Stimulated activated CD4-positive, alpha-beta T cell treated with anti-CD3 and anti-CD28 coated beads, Interleukin-2, amount 100 ng/mL, for 24 hours (primary cell): ENCODE data around the gene ABL2.
"Not testable (repeated sequence)": the region's sequence is repeated elsewhere in the genome, so short reads cannot be mapped to it uniquely, and the experiment has no call there.

ENCODE experiments used
- DNase-seq, 2 donors: peaks; one replicate each; pipeline ENCODE4 v3.0.0-alpha.2; 2020

Gene ABL2

DNA sequence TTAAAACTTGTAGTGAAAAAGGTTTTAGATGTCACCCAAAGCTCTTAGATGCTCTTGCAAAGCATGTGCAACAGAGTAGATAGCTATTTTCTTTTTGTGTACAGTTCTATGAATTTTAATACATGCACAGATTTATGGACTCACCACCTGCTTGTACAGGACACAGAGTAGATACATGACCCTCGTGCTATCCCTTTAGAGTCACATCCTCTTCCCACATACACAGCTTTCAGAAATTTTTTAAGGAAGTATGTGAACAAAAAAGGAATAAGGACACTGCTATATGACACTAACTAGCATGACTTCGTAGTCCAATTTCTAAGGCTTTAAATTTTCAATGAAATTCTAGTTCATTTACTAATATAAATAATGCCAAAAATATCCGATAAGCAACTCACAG is 60.9 kb downstream of the ABL2 start:
- no peak for DNase-seq

DNA sequence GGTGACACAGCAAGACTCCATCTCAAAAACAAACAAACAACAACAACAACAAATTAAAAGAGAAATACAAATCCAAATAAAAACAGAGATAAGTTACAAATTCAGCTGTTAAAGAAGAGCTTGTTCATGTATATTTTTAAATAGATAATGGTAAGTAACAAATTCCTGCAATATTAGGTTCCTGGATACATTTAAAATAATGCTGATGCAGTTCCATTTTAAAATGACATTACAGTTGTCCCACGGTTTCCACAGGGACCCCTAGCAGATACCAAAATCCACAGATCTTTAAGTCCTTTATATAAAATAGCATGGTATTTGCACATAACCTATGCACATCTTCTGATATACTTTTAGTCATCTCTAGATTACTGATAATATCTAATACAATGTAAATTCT is 61.5 kb downstream of the ABL2 start:
- DNase-seq, result no peak

DNA sequence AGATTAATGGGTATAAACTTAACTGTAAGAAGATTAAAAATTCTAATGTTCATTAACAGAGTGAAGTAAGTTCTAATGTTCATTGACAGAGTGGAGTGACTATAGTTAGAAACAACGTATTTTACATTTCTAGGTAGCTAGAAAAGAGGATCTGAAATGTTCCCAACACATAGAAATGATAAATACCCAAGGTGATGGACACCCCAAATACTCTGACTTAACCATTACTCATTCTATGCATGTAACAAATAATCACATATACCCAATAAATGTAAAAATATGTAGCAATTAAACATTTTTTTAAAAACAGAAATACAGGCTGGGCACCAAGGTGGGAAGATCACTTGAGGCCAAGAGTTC is 62.1 kb downstream of the ABL2 start:
- no peak for DNase-seq

DNA sequence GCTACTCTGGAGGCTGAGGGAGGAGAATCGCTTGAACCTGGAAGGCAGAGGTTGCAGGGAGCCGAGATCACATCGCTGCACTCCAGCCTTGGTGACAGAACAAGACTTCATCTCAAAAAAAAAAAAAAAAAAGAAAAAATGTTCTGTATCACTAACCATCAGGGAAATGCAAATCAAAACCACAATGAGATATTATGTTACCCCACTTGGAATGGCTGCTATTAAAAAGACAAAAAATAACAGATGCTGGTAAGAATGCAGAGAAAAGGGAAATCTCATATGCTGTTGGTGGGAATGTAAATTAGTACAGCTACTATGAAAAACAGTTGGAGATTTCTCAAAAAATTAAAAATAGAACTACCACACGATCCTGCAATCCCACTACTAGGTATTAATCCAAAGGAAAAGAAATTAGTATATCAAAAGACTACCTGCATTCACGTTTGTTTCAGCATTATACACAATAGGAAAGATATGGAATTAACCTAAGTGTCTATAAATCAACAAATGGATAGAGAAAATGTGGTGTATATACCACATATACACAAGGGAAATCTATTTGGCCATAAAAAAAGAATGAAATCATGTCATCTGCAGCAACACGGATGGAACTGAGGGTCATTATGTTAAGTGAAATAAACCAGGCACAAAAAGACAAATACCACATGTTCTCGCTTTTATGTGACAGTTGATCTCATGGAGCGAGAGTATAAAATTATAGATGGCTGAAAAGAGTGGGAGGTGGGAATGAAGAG is 62.6 kb downstream of the ABL2 start:
- no peak for DNase-seq

DNA sequence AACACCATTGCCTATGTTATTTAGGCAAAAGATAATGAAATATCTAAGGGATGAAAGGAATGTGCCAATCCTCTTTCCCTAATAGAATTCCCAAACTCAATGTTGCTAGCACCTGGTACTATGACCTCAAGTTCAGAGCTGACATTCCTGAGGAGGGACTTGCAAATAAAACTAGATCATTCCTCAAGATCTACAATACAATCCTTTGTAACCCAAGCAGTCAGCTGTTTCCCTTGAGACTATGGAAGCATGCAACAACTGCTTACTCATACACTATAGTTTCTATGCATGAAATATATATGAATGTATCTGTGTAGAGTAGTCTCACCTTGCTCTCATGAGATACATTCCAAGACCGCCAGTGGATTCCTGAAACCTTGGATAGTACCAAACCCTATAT is 65.0 kb downstream of the ABL2 start:
- no peak for DNase-seq

DNA sequence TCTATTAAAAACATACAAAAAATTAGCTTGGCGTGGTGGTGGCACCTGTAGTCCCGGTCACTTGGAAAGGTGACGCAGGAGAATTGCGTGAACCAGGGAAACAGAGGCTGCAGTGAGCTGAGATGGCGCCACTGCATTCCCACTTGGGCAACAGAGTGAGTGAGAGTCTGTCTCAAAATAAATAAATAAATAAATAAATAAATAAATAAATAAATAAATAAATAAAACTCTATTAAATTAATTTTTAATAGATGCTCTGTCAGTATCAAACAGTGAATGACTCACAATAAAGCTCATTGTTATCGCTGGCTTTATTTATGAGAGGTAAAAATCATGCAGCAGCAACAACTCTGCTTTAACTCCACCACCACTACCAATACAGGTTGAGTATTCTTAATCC is 72.8 kb downstream of the ABL2 start:
- DNase-seq, result no peak

DNA sequence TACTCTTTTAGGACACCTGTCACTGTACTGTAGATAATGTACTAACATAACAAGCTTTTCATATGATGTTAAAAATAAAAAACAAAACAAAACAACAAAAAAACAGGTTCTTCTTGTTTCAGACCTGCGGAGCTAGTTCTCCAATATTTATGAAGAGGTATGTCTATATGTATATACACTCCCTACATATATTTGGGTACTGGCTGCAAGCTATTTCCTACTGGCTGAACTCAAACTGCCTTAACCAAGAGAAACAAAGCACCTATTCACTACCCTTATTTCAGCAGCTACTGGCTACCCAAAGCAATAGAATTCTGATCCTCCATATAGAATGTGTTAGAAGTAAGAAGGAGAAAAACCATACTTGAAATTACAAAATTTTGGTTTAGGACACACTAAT is 73.5 kb downstream of the ABL2 start:
- DNase-seq, result no peak

DNA sequence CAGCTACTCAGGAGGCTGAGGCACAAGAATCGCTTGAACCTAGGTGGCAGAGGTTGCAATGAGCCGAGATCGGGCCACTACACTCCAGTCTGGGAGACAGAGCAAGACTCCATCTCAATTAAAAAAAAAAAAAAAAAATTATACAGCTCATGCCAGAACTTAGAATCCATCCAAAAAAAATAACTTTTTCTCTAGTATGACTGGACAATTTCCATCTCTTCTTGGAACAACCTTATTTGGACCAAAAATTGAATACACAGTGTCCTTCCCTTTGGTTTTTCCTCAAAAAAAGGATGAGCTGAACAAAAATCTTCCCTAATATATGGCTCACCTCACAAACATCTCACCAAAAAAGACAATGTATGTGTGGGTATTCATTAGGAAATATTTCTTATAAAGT is 73.9 kb downstream of the ABL2 start:
- no peak for DNase-seq

DNA sequence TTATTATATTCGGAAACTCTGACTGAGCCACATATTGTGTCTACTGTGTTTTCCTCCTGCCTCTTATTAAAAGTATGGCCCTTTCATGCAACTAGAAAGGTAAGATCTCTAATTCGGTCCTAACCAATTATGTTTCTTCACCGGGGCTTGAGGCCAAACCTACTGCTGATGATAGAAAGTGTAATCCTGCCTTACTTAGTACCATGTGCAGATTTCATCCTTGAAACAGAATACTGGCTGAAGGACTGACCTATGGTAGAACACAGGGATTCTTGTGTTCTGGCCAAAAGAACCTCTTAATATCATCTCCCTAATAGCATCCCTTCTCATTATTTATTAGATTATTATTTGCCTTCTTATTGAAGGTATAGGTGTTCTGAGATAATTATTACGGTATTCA is 75.0 kb downstream of the ABL2 start:
- no peak for DNase-seq

DNA sequence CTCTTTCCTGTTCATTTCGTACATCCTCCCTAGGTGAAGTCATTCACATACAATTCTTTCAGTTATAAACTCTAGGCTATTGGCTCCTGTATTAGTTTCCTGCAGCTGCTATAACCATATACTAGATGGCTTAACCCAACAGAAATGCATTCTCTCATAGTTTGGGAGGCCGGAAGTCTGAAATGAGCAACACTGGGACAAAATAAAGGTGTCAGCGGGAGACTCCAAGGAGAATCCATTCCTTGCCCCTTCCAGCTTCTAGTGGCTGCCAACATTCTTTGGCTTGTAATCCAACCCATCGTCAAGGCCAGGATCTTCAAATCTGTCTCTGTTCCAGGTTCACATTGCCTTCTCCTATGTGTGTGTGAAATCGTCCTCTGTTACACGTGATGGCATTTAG is 76.3 kb downstream of the ABL2 start:
- no peak for DNase-seq

DNA sequence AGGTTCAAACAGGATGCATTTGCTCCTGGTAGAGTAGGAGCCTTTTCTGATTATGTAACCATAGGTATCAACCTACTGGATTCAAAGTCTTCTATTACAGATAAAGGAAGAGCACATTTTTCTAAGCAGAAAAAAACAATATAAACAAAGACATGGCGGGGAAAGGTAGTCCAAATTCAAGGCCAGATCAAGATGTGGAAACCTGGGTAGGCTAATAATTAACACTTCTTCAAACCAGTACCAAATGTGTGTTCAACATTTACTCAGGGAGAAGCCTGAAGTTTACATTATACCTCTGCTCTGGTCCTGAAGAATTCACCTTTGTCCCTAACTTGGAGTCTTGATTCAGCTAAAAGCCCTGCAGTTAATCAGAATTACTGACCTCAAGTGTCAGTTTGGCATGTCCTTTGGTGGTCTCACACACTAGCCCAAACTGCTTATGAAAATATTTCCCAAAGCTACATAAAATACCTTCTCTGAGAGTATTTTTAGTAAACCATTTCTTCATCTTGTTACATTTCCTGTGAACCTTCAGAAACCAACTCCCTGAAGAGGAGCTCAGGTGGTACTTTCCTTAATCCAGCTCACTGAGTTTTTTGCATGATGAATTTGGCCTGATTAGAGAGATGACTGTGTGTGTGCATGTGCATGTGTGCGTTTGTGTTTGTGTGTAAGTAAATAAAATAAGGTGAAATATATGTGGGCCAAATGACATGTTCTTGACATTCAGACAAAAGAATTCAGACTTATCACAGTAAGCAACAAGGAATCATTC is 77.4 kb downstream of the ABL2 start:
- DNase-seq, result no peak

DNA sequence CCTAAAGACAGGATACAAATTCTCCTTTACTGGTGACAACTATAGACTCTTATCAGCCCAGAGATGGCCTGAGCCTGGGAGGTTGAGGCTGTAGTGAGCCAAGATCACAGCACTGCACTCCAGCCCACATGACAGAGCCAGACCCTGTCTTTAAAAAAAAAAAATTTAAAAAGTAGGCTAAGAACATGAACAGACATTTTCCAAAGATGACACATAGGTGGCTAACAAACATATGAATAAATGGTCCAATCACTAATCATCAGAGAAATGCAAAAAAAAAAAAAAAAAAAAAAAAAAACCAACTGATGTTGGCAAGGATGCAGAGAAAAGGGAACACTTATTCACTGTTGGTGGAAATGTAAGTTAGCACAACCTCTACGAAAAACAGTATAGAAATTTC is 82.6 kb downstream of the ABL2 start:
- no peak for DNase-seq

DNA sequence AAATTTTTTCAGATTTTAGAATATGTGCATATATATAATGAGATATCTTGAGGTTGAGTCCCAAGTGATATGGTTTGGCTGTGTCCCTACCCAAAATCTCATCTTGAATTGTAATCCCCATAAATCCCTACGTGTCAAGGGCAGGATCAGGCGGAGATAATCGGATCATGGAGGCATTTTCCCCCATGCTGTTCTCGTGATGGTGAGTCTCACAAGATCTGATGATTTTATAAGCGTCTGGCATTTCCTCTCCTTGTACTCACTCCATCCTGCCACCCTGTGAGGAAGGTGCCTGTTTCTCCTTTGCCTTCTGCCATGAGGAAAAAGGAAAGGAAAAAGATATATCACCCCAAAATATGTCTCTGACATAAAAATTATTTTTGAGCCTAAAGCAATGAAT is 83.0 kb downstream of the ABL2 start:
- DNase-seq, result no peak

DNA sequence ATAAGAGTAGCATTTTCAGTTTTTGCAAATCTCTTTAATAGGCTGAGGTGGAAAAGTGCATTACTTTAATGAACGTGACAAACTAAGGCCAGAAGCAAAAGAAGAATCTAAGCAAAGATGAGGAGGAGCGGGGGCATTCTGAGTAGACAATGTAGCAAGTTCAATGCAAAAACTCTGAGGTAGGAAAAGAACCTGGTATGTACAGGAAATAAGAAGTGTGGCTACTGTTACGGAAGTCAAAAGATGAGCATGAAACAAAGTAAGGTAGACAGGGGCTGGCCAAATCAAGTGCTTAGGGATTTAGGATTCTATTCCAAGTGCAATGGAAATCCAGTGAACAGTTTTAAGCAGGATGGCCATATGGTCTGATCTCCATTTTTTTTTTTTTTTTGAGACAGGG is 84.0 kb downstream of the ABL2 start:
- DNase-seq, result no peak

DNA sequence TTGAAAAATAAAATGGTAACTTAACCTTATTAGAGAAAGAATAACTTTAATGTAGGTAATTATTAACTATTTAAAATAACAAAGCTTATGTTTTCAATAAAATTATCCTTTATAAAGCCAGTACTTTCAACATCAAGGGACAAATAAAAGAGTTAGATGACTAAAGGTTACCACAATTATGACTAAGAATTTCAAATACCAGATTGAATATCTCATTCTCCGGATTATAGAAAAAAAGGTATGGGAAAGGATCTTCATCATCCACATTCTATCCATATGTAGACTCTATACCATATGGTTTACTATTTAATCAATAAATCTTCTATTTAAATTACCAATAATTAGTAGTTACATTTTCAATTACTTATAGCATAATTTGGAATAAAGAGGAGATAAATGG is 84.9 kb downstream of the ABL2 start:
- no peak for DNase-seq

DNA sequence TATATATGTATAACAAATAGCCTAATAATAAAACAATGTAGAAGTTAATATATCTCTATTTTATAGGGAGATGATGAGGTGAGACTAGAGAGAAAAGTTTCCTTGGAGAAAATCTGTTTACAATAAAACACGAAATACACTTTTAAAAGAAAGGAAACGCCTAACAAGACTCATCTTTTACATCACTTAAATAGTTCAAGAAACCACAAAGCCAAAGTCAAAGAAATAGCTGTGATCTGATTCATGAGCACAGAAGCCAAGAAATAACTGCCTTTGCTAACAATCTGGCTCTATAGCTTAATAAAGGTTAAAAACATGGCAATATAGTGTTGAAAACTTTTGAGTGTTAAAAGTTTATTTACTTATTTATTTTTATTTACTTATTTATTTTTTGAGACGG is 86.2 kb downstream of the ABL2 start:
- DNase-seq, result no peak

DNA sequence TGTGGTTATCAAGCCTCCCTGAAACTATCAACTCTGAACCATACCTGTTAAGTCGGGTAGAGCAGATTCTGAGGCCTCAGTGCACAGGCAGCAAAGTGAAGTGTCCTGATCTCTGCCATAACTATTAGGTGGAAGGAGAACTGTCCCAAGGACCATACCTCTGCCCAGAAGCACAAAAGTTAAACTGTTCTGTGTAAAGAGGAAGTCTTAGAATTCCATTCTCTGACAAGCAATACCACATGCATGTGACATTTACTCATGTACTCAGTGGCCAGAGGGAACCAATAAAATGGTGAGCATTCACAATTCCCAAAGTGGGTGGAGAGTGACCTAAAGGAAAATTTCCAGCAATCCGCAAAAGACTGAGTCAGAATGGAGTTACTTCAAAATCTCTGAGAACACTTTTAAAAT is 86.6 kb downstream of the ABL2 start:
- no peak for DNase-seq

DNA sequence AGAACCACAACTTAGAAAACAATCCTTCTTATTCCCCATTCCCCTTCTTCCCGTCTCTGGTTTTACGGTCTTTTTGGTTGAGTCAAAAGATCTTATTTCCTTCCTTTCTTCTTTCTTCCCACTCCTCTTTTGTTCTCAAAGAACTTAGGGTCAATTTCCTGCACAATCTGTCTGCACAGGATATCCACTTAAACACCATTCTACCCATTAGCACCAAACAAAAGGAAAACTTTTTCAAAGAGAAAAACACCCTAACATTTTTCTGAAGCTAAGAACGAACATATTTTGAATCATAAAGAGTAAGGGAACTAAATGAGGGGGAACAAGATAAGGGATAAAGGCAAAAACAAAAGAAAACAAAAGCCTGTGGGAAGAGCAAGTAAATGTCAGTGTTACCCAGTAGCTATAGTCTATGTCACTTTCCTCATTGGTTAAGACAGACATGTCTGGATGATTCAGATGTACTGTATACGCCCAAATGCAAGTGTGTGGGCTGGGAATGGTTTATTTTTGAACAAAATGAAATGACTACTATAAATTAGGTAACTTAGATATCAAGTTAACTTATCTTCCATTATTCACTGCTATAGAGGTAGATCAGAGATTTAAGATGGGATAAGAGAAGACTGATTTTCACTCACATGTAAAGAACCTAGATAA is 87.8 kb downstream of the ABL2 start:
- DNase-seq, result peak; percentile 31 to 43

DNA sequence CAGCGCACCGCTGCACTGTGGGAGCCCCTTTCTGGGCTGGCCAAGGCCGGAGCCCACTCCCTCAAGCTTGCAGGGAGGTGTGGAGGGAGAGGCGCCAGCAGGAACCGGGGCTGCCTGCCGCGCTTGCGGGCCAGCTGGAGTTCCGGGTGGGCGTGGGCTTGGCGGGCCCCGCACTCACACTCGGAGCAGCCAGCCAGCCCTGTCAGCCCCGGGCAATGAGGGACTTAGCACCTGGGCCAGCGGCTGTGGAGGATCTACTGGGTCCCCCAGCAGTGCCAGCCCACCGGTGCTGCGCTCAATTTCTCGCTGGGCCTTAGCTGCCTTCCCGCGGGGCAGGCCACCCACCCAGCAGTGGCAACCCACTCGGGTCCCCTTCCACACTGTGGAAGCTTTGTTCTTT is 90.7 kb downstream of the ABL2 start:
- not testable (repeated sequence) for DNase-seq

DNA sequence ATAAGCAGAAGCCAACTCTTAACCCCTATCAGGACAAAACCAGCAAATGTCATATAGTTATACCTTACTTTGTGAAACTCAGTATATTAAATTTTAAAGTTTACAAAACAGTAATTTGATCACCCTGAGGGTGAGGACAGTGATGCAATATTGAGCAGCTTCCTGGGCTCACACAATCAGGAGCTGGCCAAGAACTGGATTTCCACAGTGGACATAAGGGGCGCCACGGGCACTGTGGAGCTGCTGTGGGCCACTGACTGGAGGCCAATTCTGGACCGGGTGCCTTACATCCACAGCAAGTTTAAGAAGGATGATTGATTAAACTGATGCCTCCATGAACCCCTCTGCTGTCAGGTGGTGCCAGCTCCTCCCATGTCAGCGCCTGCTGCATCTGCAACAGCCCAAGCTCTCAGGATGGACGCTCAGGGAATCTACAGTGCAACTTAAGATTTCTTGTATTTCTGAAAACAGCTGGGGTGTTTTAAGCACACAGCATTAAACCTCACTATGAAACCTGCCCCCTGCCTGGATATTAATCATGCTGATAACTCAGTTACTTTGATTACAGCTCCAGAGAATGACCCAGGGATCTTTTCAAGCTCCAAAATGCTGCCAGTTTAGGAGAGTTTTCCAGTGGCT is 91.7 kb downstream of the ABL2 start:
- DNase-seq, result no peak

DNA sequence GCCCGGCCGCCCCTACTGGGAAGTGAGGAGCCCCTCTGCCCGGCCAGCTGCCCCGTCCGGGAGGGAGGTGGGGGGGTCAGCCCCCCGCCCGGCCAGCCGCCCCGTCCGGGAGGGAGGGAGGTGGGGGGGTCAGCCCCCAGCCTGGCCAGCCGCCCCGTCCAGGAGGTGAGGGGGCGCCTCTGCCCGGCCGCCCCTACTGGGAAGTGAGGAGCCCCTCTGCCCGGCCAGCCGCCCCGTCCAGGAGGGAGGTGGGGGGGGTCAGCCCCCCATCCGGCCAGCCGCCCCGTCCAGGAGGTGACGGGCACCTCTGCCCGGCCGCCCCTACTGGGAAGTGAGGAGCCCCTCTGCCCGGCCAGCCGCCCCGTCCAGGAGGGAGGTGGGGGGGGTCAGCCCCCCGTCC is 93.8 kb downstream of the ABL2 start:
- not testable (repeated sequence) for DNase-seq

DNA sequence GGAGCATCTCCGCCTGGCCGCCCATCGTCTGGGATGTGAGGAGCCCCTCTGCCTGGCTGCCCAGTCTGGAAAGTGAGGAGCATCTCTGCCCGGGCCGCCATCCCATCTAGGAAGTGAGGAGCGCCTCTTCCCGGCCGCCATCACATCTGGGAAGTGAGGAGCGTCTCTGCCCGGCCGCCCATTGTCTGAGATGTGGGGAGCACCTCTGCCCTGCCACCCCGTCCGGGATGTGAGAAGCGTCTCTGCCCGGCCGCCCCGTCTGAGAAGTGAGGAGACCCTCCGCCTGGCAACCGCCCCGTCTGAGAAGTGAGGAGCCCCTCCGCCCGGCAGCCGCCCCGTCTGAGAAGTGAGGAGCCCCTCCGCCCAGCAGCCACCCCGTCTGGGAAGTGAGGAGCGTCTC is 94.3 kb downstream of the ABL2 start:
- DNase-seq, result not testable (repeated sequence)

DNA sequence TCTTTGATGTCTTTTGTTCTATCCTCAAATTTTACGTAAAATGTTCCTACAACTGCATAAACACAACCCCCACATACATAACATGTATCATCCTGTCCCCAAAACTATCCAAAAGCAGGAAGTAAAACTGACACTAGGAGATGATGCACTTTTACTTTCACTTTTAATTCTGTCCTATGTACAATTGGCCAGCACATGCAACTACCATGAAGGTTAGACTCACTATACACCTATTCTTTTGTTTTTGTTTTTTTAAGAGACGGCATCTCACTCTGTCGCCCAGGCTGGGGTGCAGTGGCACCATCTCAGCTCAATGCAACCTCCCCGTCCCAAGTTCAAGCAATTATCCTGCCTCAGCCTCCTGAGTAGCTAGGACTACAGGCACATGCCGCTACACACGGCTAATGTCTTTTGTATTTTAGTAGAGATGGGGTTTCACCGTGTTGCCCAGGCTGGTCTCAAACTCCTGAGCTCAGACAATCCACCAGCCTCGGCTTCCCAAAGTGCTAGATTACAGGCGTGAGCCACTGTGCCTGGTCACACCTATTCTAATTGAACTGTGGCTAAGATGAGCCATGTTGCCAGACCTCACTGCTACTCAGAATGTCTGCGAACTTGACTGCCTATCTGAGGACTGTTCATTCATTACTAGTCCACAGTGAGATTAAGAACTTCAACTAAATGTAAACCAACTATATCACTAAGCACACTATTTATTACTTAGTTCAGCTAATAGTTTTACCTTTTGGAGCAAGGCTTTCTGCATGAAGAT is 99.6 kb downstream of the ABL2 start:
- DNase-seq, result peak; percentile 10 to 24
